ENCODE measurements around the gene DYDC2. TPM values are rescaled to one million over a fixed set of nuclear protein-coding genes. Genes with fewer than 3 reads are reported as not detected.

Gene DYDC2
- total and polyA plus RNA-seq, 2 of the 4 experiments (the other 2 are of a cell fraction) = not detected

DNA sequence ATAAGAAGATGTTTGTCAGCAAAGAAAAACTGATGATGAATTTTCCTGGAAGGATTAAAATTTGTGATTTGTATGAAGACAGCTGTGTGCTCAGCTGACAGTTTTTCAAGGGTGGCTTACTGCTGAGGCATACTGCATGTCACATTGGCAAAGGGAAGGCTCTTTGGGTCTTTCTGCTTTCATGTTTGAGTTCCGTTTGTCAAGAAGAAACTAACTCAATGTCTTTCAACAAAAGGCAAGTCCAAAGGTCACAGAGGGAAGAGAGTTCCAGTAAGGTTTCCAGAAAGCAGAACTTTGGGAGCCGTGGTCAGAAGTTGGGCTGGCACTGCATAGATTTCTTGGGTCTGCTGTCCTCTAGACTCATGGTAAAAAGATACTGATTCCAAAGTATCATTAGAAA is 16.9 kb downstream of the DYDC2 start:
- no peaks in the 10 kb centered on the region for H3K9me1 ChIP-seq (ENCODE audit: insufficient read depth, low read length)
- no peak overlapping the region for H3K18ac ChIP-seq (ENCODE audit: low read depth, low read length)
- H3K4me2 ChIP-seq (ENCODE audit: low read depth, low read length) = no peak overlapping the region
- no TSS peak for BruUV-seq (replicated peaks)
- no peak overlapping the region for H3K4me3 ChIP-seq (ENCODE audit: insufficient read depth, low read depth, low read length)
- H3K9ac ChIP-seq (ENCODE audit: low read depth, low read length) = no peak overlapping the region
- H3K79me1 ChIP-seq (ENCODE audit: low read depth in 1 of 2, low read length in 2 of 2) = no peaks in the 10 kb centered on the region
- no peak overlapping the region for H2AK5ac ChIP-seq (ENCODE audit: low read depth, low read length)
- H3K56ac ChIP-seq (ENCODE audit: extremely low read depth, insufficient read depth, low read length) = no peak overlapping the region
- in situ Hi-C loops (cut with MboI; ENCODE audit: low sequenced_read_pairs) (no loop called here), dilution Hi-C loops (cut with HindIII; ENCODE audit: low sequenced_read_pairs, unreplicated experiment) (no loop called here), intact Hi-C loops (cut with micrococcal nuclease) (no loop called here)
- no peak for DNase-seq
- POLR2A ChIA-PET (ENCODE audit: unreplicated experiment) = no interaction called here
- no peak overlapping the region for H2AK9ac ChIP-seq (replicated peaks; ENCODE audit: low read depth, low read length, poor library complexity)
- no peak overlapping the region for H2AFZ ChIP-seq (replicated peaks; ENCODE audit: low read length, poor library complexity)
- no peak for ATAC-seq (ENCODE audit: low read depth)
- H2BK5ac ChIP-seq (ENCODE audit: low read depth, low read length, poor library complexity, severe bottlenecking) = no peak overlapping the region
- no peak overlapping the region for H3K4ac ChIP-seq (ENCODE audit: low read depth, low read length)
- no peak overlapping the region for H3K27ac ChIP-seq (ENCODE audit: insufficient read depth, low read length)
- no peak overlapping the region for H4K5ac ChIP-seq (ENCODE audit: low read depth, low read length)
- no peak overlapping the region for H4K8ac ChIP-seq (ENCODE audit: low read depth in 2 of 2, low read length in 2 of 2)
- no peak overlapping the region for H3K14ac ChIP-seq (replicated peaks; ENCODE audit: low read depth, low read length)
- no peaks in the 10 kb centered on the region for H3K36me3 ChIP-seq (ENCODE audit: control insufficient read depth, insufficient read depth, low read length)
- CTCF ChIA-PET = no interaction called here
- H3K23ac ChIP-seq (ENCODE audit: low read depth, low read length) = no peak overlapping the region
- no peaks in the 10 kb centered on the region for H3K4me1 ChIP-seq (ENCODE audit: control insufficient read depth, insufficient read depth, low read length)
- no peaks in the 10 kb centered on the region for H4K20me1 ChIP-seq (ENCODE audit: insufficient read depth, low read length)
- TF ChIP-seq NFE2L2 (IDR thresholded peaks at IDR 0.05; ENCODE audit: low read depth, low read length) (no peak), CEBPB (IDR thresholded peaks at IDR 0.05; ENCODE audit: low read depth, low read length) (no peak), MXI1 (IDR thresholded peaks at IDR 0.05; ENCODE audit: borderline replicate concordance, low read depth, low read length) (no peak), RAD21 (IDR thresholded peaks at IDR 0.05; ENCODE audit: low read length) (no peak), POLR2A (IDR thresholded peaks at IDR 0.05; ENCODE audit: low read depth, low read length) (no peak), BHLHE40 (IDR thresholded peaks at IDR 0.05; ENCODE audit: low read depth, low read length) (no peak), RCOR1 (IDR thresholded peaks at IDR 0.05; ENCODE audit: insufficient replicate concordance, low read length) (no peak), RFX5 (IDR thresholded peaks at IDR 0.05; ENCODE audit: low read depth, low read length) (no peak)
- TF ChIP-seq, protein P1, sequence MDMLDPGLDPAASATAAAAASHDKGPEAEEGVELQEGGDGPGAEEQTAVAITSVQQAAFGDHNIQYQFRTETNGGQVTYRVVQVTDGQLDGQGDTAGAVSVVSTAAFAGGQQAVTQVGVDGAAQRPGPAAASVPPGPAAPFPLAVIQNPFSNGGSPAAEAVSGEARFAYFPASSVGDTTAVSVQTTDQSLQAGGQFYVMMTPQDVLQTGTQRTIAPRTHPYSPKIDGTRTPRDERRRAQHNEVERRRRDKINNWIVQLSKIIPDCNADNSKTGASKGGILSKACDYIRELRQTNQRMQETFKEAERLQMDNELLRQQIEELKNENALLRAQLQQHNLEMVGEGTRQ (IDR thresholded peaks at IDR 0.05; ENCODE audit: low read depth, low read length) = no peak
- TF ChIP-seq, protein P2, sequence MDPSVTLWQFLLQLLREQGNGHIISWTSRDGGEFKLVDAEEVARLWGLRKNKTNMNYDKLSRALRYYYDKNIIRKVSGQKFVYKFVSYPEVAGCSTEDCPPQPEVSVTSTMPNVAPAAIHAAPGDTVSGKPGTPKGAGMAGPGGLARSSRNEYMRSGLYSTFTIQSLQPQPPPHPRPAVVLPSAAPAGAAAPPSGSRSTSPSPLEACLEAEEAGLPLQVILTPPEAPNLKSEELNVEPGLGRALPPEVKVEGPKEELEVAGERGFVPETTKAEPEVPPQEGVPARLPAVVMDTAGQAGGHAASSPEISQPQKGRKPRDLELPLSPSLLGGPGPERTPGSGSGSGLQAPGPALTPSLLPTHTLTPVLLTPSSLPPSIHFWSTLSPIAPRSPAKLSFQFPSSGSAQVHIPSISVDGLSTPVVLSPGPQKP (IDR thresholded peaks at IDR 0.05; ENCODE audit: borderline replicate concordance, low read depth, low read length) = no peak
- H2BK15ac ChIP-seq (ENCODE audit: low read depth, low read length) = no peak overlapping the region
- no peak overlapping the region for H2BK120ac ChIP-seq (ENCODE audit: low read depth, low read length)
- H4K91ac ChIP-seq (ENCODE audit: insufficient read depth, low read depth, low read length) = no peak overlapping the region
- no peaks in the 10 kb centered on the region for H3K9me3 ChIP-seq (ENCODE audit: control insufficient read depth, insufficient read depth, low read length)
- WGBS, 2 experiments (ENCODE audit: extremely low coverage in 2 of 2, insufficient read length in 1 of 2) = no CpG with 5 or more reads among the region's 2 CpGs
- no peaks in the 10 kb centered on the region; the same call in 1 of the 2 replicates for H3K27me3 ChIP-seq (ENCODE audit: control insufficient read depth, insufficient read depth, low read length)
- no peak overlapping the region for H2BK20ac ChIP-seq (ENCODE audit: low read depth, low read length)
